LNCaP clone FGC (cell line): ENCODE results near the gene SYT3.

Source experiments
- DNase-seq: peaks from one replicate; pipeline ENCODE4 v3.0.0-alpha.2; 2011; ENCODE audit warnings: low read depth
- H3K4me3 ChIP-seq: 2 replicates; pipeline ENCODE4 v1.5.1; 2011; ENCODE audit warnings: mild to moderate bottlenecking, low read depth, low read length, control low read depth
- TF ChIP-seq, protein P1 (sequence below): IDR thresholded peaks from 2 replicates; pipeline ENCODE4 v1.5.1; 2012; ENCODE audit warnings: mild to moderate bottlenecking; ENCODE audit not compliant: control insufficient read depth, insufficient read depth; ENCODE audit errors: extremely low read depth

SYT3 gene

DNA sequence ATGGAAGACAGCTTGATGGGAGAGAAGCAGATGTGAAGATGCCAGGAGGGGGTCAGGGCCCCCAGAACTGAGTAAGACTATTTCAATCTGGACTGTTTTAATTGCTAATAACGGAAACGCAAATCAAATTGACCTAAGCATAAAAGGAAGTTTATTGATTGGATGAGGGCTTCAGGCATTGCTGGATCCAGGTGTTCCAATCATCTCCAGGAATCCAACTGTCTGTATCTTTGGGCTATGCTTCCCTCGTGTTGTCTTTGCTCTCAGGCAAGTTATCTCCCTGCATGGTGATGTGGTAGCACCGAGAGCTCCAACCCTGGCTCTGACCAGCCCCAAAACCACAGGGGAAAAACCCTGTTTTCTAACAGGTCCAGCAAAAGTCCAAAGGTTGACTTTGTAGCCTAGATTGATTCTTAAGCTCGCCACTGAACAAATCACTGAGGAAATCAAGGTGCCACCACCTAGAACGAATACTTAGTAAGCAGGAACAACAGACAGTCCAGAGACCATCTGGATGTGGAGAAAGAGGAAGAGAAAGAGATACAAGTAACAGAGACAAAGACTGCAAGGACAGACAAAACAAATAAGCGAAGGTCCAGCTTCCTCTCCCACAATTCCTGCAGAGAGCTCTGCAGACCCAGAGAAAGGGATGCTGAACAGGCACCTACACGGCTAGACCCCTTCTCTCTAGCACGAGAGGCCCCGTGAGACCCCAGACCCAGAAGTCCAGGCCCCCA lies 8.4 kb upstream of the SYT3 start:
- no peak overlapping the region for H3K4me3 ChIP-seq
- no peak for DNase-seq
- TF ChIP-seq, protein P1, sequence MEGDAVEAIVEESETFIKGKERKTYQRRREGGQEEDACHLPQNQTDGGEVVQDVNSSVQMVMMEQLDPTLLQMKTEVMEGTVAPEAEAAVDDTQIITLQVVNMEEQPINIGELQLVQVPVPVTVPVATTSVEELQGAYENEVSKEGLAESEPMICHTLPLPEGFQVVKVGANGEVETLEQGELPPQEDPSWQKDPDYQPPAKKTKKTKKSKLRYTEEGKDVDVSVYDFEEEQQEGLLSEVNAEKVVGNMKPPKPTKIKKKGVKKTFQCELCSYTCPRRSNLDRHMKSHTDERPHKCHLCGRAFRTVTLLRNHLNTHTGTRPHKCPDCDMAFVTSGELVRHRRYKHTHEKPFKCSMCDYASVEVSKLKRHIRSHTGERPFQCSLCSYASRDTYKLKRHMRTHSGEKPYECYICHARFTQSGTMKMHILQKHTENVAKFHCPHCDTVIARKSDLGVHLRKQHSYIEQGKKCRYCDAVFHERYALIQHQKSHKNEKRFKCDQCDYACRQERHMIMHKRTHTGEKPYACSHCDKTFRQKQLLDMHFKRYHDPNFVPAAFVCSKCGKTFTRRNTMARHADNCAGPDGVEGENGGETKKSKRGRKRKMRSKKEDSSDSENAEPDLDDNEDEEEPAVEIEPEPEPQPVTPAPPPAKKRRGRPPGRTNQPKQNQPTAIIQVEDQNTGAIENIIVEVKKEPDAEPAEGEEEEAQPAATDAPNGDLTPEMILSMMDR = no peak

DNA sequence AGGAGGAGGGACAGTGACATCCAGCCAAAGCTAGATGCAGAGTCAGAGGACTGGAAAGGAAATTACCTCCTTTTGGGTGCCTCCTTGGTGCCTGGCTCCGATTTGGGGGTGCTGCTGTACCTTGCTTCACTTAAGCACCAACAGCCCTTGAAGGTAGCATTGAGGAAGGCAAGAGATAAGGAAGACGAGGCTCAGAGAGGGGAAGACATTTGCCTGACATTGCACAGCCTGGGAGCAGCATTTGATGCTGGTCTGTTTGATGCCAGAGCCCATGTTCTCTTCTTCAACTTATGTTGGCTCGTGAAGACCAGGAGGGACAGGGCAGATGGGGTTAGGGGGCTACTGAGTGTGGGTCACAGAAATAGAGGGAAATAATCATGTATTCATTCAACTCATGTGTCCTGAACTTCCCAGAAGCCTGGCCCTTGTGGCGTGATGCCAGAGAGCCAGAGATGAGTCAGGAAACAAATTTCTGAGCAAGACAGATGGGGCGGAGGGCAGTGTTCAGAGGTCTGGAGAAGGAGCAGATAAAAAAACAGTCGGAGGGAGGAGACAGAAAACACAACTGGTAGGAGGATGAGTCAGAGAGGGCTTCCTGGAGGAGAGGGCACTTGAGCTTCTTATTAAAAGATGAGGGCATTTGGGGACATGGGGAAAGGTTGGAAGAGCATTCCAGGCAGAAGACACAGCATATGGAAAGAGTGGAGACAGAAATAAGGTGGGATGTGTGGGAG lies 6.6 kb upstream of the SYT3 start:
- no peak for DNase-seq
- no peak overlapping the region for H3K4me3 ChIP-seq
- TF ChIP-seq, protein P1 = no peak

DNA sequence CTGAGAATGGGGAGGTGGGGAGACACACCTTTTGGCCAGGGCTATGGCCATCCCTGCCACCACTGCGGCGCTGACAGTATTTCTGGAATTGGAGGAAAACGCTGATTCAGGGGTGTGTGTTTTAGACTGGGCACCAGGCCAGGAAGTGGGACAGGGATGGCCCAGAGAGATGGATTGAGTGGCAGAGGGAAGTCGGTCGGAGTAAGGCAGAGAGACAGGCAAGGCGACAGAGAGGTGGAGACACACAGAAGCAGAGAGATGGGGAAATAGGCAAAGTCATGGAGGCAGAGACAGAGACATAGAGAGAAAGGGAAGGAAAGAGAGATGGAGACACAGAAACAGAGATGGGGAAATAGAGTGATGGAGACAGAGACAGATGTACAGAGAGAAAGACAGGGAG lies 5.4 kb upstream of the SYT3 start:
- no peak for DNase-seq
- TF ChIP-seq, protein P1 = no peak
- H3K4me3 ChIP-seq = no peak overlapping the region

DNA sequence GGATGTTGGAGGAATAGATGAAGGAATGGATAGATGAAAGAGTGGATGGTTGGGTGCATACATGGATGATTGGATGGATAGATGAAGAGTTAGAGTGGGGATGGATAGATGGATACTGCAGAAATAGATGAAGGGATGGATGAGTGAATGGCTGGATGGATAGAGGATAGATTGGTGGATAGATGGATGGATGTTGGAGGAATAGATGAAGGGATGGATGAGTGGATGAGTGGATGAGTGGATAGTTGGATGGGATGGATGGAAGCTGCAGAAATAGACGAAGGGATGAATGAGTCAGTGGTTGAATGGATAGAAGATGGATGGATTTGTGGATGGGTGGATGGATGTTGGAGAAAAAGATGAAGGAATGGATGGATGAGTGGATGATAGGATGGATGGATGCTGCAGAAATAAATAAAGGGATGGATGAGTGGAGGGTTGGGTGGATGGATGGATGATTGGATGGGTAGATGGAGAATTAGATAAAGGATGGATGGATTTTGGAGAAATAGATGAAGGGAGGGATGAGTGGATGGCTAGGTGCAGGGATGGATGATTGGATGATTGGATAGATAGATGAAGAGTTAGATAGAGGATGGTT lies 4.7 kb upstream of the SYT3 start:
- TF ChIP-seq, protein P1 = no peak
- no peak for DNase-seq
- no peak overlapping the region for H3K4me3 ChIP-seq

DNA sequence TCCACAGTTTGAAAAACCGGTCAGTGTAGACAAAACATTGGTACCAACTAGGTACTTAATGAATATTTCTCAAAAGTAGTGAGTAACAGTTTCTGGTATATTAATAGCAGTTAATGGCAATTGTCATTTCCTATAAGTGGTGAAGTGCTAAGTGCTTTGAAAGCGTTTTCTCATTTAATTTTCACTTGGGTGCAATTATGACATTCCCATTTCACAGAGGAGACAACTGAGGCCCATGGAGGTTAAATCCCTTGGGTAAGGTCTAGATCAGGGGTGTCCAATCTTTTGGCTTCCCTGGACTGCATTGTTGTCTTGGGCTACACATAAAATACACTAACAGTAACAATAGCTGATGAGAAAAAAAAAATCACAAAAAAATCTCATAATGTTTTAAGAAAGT lies 687 bp upstream of the SYT3 start:
- DNase-seq = no peak
- H3K4me3 ChIP-seq = no peak overlapping the region

DNA sequence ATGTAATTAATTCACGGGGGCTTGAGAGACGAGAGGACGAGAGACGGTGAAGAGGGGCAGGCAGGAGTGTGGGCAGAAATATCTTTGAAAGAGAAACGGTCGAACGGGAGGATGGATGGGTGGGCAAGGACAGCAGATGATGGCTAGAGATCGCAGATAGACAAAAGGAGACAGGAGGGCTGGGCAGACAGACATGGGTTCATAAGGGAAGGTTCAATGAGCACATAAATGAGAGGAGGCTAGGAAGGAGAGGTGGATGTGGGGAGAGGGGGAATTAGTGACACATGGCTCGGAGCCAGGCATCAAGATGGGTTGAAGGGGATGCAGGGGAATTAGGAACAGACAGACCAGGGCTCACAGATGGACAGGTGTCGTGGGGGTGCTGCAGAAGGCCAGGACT lies 1.1 kb downstream of the SYT3 start:
- no peak overlapping the region for H3K4me3 ChIP-seq
- DNase-seq = no peak
- TF ChIP-seq, protein P1 = no peak

More for the DNA sequence above, 687 bp upstream of the SYT3 start:
- TF ChIP-seq, protein P1 = no peak
